Liver (tissue), 9 donors: Measurements from ENCODE around the gene GART. TPM values are rescaled to one million over a fixed set of nuclear protein-coding genes. Genes with fewer than 3 reads are reported as not detected.

ENCODE experiments used
- DNase-seq: peaks from one replicate; pipeline ENCODE4 v3.0.0-alpha.2; 2017; ENCODE audit warnings: low spot score
- H3K27ac ChIP-seq, 2 donors: one replicate each; pipeline ENCODE4 v1.7.0; 2013; ENCODE audit warnings: inconsistent platforms in 2 of 2, low read length in 2 of 2, control low read depth in 1 of 2, low read depth in 1 of 2, mild to moderate bottlenecking in 1 of 2
- H3K27me3 ChIP-seq, 4 donors: one replicate each; pipeline versions ENCODE4 v1.6.1 to v1.7.0; 2013; ENCODE audit warnings: low read length in 3 of 4, inconsistent platforms in 1 of 4, mild to moderate bottlenecking in 1 of 4, moderate library complexity in 1 of 4; ENCODE audit not compliant: control insufficient read depth in 4 of 4, insufficient read depth in 4 of 4
- H3K36me3 ChIP-seq, 4 donors: one replicate each; pipeline versions ENCODE4 v1.6.1 to v1.7.0; 2013; ENCODE audit warnings: low read length in 3 of 4, mild to moderate bottlenecking in 3 of 4, low read depth in 1 of 4, moderate library complexity in 1 of 4; ENCODE audit not compliant: control insufficient read depth in 4 of 4, insufficient read depth in 3 of 4
- H3K4me1 ChIP-seq, 4 donors: one replicate each; pipeline versions ENCODE4 v1.6.1 to v1.7.0; 2013; ENCODE audit warnings: low read length in 3 of 4, mild to moderate bottlenecking in 3 of 4, moderate library complexity in 1 of 4; ENCODE audit not compliant: control insufficient read depth in 4 of 4, insufficient read depth in 4 of 4
- H3K4me3 ChIP-seq, 3 donors: one replicate each; pipeline versions ENCODE4 v1.6.1 to v1.7.0; 2013; ENCODE audit warnings: low read length in 3 of 3, control low read depth in 1 of 3, low read depth in 1 of 3, mild to moderate bottlenecking in 1 of 3
- H3K9ac ChIP-seq, 2 donors: one replicate each; pipeline ENCODE4 v1.7.0; 2013; ENCODE audit warnings: low read length in 2 of 2, mild to moderate bottlenecking in 2 of 2, moderate library complexity in 2 of 2, control low read depth in 1 of 2, low read depth in 1 of 2
- H3K9me3 ChIP-seq, 4 donors: one replicate each; pipeline versions ENCODE4 v1.6.1 to v1.7.0; 2013; ENCODE audit warnings: low read length in 3 of 4; ENCODE audit not compliant: control insufficient read depth in 4 of 4
- ATF3 ChIP-seq: IDR thresholded peaks from 2 replicates; pipeline ENCODE4 v1.6.1; 2016; ENCODE audit warnings: antibody characterized with exemption
- CTCF ChIP-seq: fragments of 150-350 bp; IDR thresholded peaks from 2 replicates; pipeline ENCODE4 v1.5.1; 2017; ENCODE audit warnings: improper control_type of control experiment, low read depth, low read length; ENCODE audit not compliant: missing input control
- EGR1 ChIP-seq, 2 donors: IDR thresholded peaks; 2 replicates each; pipeline ENCODE4 v1.6.1; 2016 to 2018; ENCODE audit warnings: antibody characterized with exemption in 2 of 2, low read depth in 2 of 2
- GABPA ChIP-seq, 2 donors: IDR thresholded peaks in 1 of 2; conservative IDR thresholded peaks in 1 of 2; 2 replicates each; pipeline ENCODE4 v1.6.1; 2016; ENCODE audit warnings: antibody characterized with exemption in 2 of 2, mild to moderate bottlenecking in 1 of 2, moderate library complexity in 1 of 2
- HNF4A ChIP-seq, 2 donors: conservative IDR thresholded peaks; 2 replicates each; pipeline ENCODE4 v1.6.1; 2016; ENCODE audit warnings: antibody characterized with exemption in 2 of 2, mild to moderate bottlenecking in 2 of 2
- NR2F2 ChIP-seq: IDR thresholded peaks from 2 replicates; pipeline ENCODE4 v1.6.1; 2016; ENCODE audit warnings: antibody characterized with exemption
- REST ChIP-seq: IDR thresholded peaks from 2 replicates; pipeline ENCODE4 v1.6.1; 2016; ENCODE audit warnings: antibody characterized with exemption, mild to moderate bottlenecking
- RXRA ChIP-seq, 2 donors: IDR thresholded peaks; 2 replicates each; pipeline ENCODE4 v1.6.1; 2017 to 2018; ENCODE audit warnings: antibody characterized with exemption in 2 of 2, mild to moderate bottlenecking in 1 of 2
- SP1 ChIP-seq: IDR thresholded peaks from 2 replicates; pipeline ENCODE4 v1.6.1; 2018; ENCODE audit warnings: antibody characterized with exemption, mild to moderate bottlenecking
- TAF1 ChIP-seq: conservative IDR thresholded peaks from 2 replicates; pipeline ENCODE4 v1.6.1; 2016; ENCODE audit warnings: antibody characterized with exemption, mild to moderate bottlenecking
- ZBTB33 ChIP-seq: IDR thresholded peaks from 2 replicates; pipeline ENCODE4 v1.6.1; 2016; ENCODE audit warnings: antibody characterized with exemption
- WGBS: extraction: QIAGEN DNeasy Blood & Tissue Kit; methylation state at CpG from one replicate; pipeline ENCODE4 v1.1.7; 2013; 5-methylcytosine and 5-hydroxymethylcytosine counted together
- polyA plus RNA-seq, 2 donors: library from polyadenylated mRNA; stranded (reverse) in 1 of 2; unstranded in 1 of 2; fragments of 200-250 nt in 1 of 2; fragments of >200 nt in 1 of 2; fragmentation: Nextera tagmentation in 1 of 2; extraction: Ambion mirVana in 1 of 2; gene quantifications; one replicate each; pipeline versions ENCODE4 v1.2.1 to v1.2.3, GENCODE V29; 2013 to 2015
- total RNA-seq, 2 donors: library from RNA; depleted of rRNA; stranded (reverse); fragments of >200 nt; gene quantifications; one replicate each; pipeline ENCODE4 v1.2.3, GENCODE V29; 2014
- donor health status: healthy.
- donor health status: healthy.
- donor health status: healthy.
- donor health status: healthy.
- donor health status: healthy.

GART gene
- total and polyA plus RNA-seq, 4 donors, result 15.7 to 76.8 (median 32.0) TPM

- Histone ChIP-seq H3K9ac (peak overlapping the region; percentile 58 to 97), H3K27ac (peak overlapping the region; percentile 93 to 96), H3K27me3 (no peaks in the 10 kb centered on the region), H3K36me3 (no peaks in the 10 kb centered on the region), H3K9me3 (no peaks in the 10 kb centered on the region), H3K4me1 (peaks cover 2 to 13% (median 7%) of the 10 kb centered on the region in 4 donors), H3K4me3 (peak overlapping the region; percentile 41 to 96 (median 91))
- TF ChIP-seq NR2F2 (no peak), TAF1 (no peak), ATF3 (no peak), RXRA (IDR thresholded peaks at IDR 0.05) (no peak), CTCF (no peak), EGR1 (IDR thresholded peaks at IDR 0.05; ENCODE audit: low read depth in 2 of 2) (no peak)
- DNase-seq, result peak; percentile 54
- WGBS, result under 1% methylated on average over 68 of the region's 68 CpGs
Measured at GRCh38 chr21:33478935-33479678, 62.8 kb downstream of the GART start.

GRCh38 chr21:33478182-33478581 is 63.7 kb downstream of the GART start:
- H3K36me3 ChIP-seq, result no peaks in the 10 kb centered on the region
- H3K9ac ChIP-seq, result peak overlapping the region in 1 of 2 donors; percentile 58
- no peak overlapping the region for H3K27ac ChIP-seq
- no peaks in the 10 kb centered on the region for H3K9me3 ChIP-seq
- DNase-seq, result no peak
- peaks cover 2 to 13% (median 7%) of the 10 kb centered on the region in 4 donors for H3K4me1 ChIP-seq
- TF ChIP-seq SP1 (no peak), TAF1 (no peak), ATF3 (no peak)
- H3K27me3 ChIP-seq, result no peaks in the 10 kb centered on the region
- 55% methylated on average over 9 of the region's 9 CpGs for WGBS
- H3K4me3 ChIP-seq, result peak overlapping the region; percentile 29 to 96 (median 91)

GRCh38 chr21:33477066-33477465 is 64.9 kb downstream of the GART start:
- Histone ChIP-seq H3K36me3 (no peaks in the 10 kb centered on the region), H3K4me1 (peaks cover 2 to 13% (median 7%) of the 10 kb centered on the region in 4 donors), H3K4me3 (no peak overlapping the region), H3K27ac (no peak overlapping the region), H3K27me3 (no peaks in the 10 kb centered on the region), H3K9me3 (no peaks in the 10 kb centered on the region), H3K9ac (no peak overlapping the region)
- no peak for DNase-seq
- WGBS, result 91% methylated on average over 7 of the region's 7 CpGs
- TF ChIP-seq RXRA (IDR thresholded peaks at IDR 0.05), result no peak
- TF ChIP-seq HNF4A (conservative IDR thresholded peaks at IDR 0.05), result no peak
- no peak for TF ChIP-seq REST
- no peak for TF ChIP-seq GABPA (IDR thresholded peaks at IDR 0.05 in 1 of 2, conservative IDR thresholded peaks at IDR 0.05 in 1 of 2)
- no peak for TF ChIP-seq ATF3
- no peak for TF ChIP-seq ZBTB33
